CD8-positive, alpha-beta memory T cell (primary cell): ENCODE results near the gene TEX22. TPM values are rescaled to one million over a fixed set of nuclear protein-coding genes. Genes with fewer than 3 reads are reported as not detected.

Source experiments
- CTCF ChIA-PET: fragments of 350-600 bp; sonication (Branson Sonifier 250); formaldehyde crosslinking; loops from one replicate; lab custom pipeline; 2021; ENCODE audit warnings: antibody characterized with exemption; lab: Charles Lee
- POLR2A ChIA-PET: fragments of 350-600 bp; sonication (Branson Sonifier 250); formaldehyde crosslinking; loops from one replicate; lab custom pipeline; 2021; ENCODE audit warnings: antibody characterized with exemption; lab: Charles Lee
- DNase-seq, 5 donors: peaks; one replicate each; pipeline versions ENCODE4 v3.0.0 to v3.0.0-alpha.2; 2020 to 2022; ENCODE audit warnings: mixed read lengths in 1 of 5
- H3K27ac ChIP-seq: one replicate; pipeline ENCODE4 v1.7.0; 2013; ENCODE audit warnings: low read depth, mild to moderate bottlenecking, low read length, moderate library complexity
- H3K27me3 ChIP-seq: 2 replicates; pipeline ENCODE4 v1.7.0; 2013; ENCODE audit warnings: low read length, mild to moderate bottlenecking; ENCODE audit not compliant: insufficient read depth, poor library complexity, severe bottlenecking
- H3K36me3 ChIP-seq: 2 replicates; pipeline ENCODE4 v1.7.0; 2013; ENCODE audit warnings: mild to moderate bottlenecking, low read length, moderate library complexity; ENCODE audit not compliant: insufficient read depth
- H3K4me1 ChIP-seq: 2 replicates; pipeline ENCODE4 v1.7.0; 2013; ENCODE audit warnings: mild to moderate bottlenecking, low read length, moderate library complexity; ENCODE audit not compliant: insufficient read depth
- H3K4me3 ChIP-seq: 2 replicates; pipeline ENCODE4 v1.7.0; 2013; ENCODE audit warnings: mild to moderate bottlenecking, low read length
- H3K9me3 ChIP-seq: 2 replicates; pipeline ENCODE4 v1.7.0; 2013; ENCODE audit warnings: mild to moderate bottlenecking, low read length
- H3K27ac Mint-ChIP-seq, 8 donors: one replicate each; pipeline ENCODE4 v1.8.0; 2020 to 2021; ENCODE audit warnings: mixed read lengths in 8 of 8, mild to moderate bottlenecking in 6 of 8, inconsistent platforms in 3 of 8, moderate library complexity in 3 of 8
- H3K27me3 Mint-ChIP-seq, 2 donors: one replicate each; pipeline ENCODE4 v1.8.0; 2020 to 2021; ENCODE audit warnings: mixed read lengths in 2 of 2, mild to moderate bottlenecking in 1 of 2, moderate library complexity in 1 of 2
- H3K36me3 Mint-ChIP-seq, 3 donors: one replicate each; pipeline ENCODE4 v1.8.0; 2020 to 2021; ENCODE audit warnings: mixed read lengths in 3 of 3, inconsistent platforms in 1 of 3, mild to moderate bottlenecking in 1 of 3
- H3K4me1 Mint-ChIP-seq, 3 donors: one replicate each; pipeline ENCODE4 v1.8.0; 2020 to 2021; ENCODE audit warnings: mixed read lengths in 3 of 3, inconsistent platforms in 1 of 3, mild to moderate bottlenecking in 1 of 3
- H3K4me3 Mint-ChIP-seq, 7 donors: one replicate each; pipeline ENCODE4 v1.8.0; 2020 to 2021; ENCODE audit warnings: mixed read lengths in 7 of 7, mild to moderate bottlenecking in 6 of 7, moderate library complexity in 4 of 7, inconsistent platforms in 2 of 7
- H3K9me3 Mint-ChIP-seq, 5 donors: one replicate each; pipeline ENCODE4 v1.8.0; 2020 to 2022; ENCODE audit warnings: mixed read lengths in 5 of 5, mild to moderate bottlenecking in 3 of 5, moderate library complexity in 2 of 5, inconsistent platforms in 1 of 5
- polyA plus RNA-seq: library from polyadenylated mRNA; unstranded; fragments of 300-500 nt; fragmentation: Illumina TruSeq; gene quantifications from one replicate; pipeline ENCODE4 v1.2.3, GENCODE V29; 2021
- total RNA-seq, 2 experiments: library from RNA; stranded (reverse); gene quantifications; one replicate each; pipeline ENCODE4 v1.2.3, GENCODE V29; 2021

TEX22 gene
- total RNA-seq (1 to 10 TPM; 1.4 to 2.9 TPM), polyA plus RNA-seq (0.08 TPM)

GRCh38 chr14:105398044-105398725 is at the start of gene TEX22:
TSS of gene TEX22 (plus strand) at chr14:105398538. CDS start at chr14:105399341, 803 bp downstream.
- peaks cover 5 to 23% (median 10%) of the 10 kb centered on the region in 3 donors for H3K4me1 Mint-ChIP-seq
- H3K4me1 ChIP-seq = peaks cover 18% of the 10 kb centered on the region
- no peaks in the 10 kb centered on the region for H3K27me3 Mint-ChIP-seq
- H3K9me3 Mint-ChIP-seq = peaks cover 0 to 15% (median 9%) of the 10 kb centered on the region in 5 donors
- peak within 1 kb of the TSS; percentile 77 to 94 (median 84) for H3K4me3 Mint-ChIP-seq
- H3K36me3 Mint-ChIP-seq = peaks cover 7 to 20% (median 15%) of the 10 kb centered on the region in 3 donors
- H3K27me3 ChIP-seq = no peaks in the 10 kb centered on the region
- DNase-seq = peak; percentile 82 to 89 (median 85)
- H3K27ac ChIP-seq = peak within 1 kb of the TSS; percentile 78
- CTCF ChIA-PET = interaction anchor here (1.0 to 4.4 kb wide), 4 partner anchors 8 to 91 kb away, joined by 3 to 18 read pairs (median 6); no protein-coding TSS in a partner anchor
- POLR2A ChIA-PET = interaction anchor here (1.0 kb wide), 1 partner anchor 13 kb away, joined by 3 read pairs; no protein-coding TSS in a partner anchor
- H3K36me3 ChIP-seq = peaks cover 10% of the 10 kb centered on the region
- H3K9me3 ChIP-seq = no peaks in the 10 kb centered on the region
- peak within 1 kb of the TSS; percentile 32 to 93 (median 82) for H3K27ac Mint-ChIP-seq
- peak within 1 kb of the TSS; percentile 70 for H3K4me3 ChIP-seq

GRCh38 chr14:105348945-105349699 is 49.2 kb upstream of the TEX22 start:
- no peak overlapping the region for H3K4me3 Mint-ChIP-seq

GRCh38 chr14:105349992-105350391 is 48.3 kb upstream of the TEX22 start:
- no peaks in the 10 kb centered on the region for H3K27me3 Mint-ChIP-seq
- H3K4me1 ChIP-seq = peaks cover 4% of the 10 kb centered on the region
- H3K36me3 ChIP-seq = no peaks in the 10 kb centered on the region
- H3K27ac ChIP-seq = no peak overlapping the region
- peaks cover 0 to 6% (median 4%) of the 10 kb centered on the region in 3 donors for H3K4me1 Mint-ChIP-seq
- ChIA-PET POLR2A (no interaction called here), CTCF (interaction anchor here (2.6 kb wide), 1 partner anchor 259 kb away, joined by 32 read pairs; no protein-coding TSS in a partner anchor)
- no peak for DNase-seq
- peaks cover 0 to 3% (median 0%) of the 10 kb centered on the region in 5 donors for H3K9me3 Mint-ChIP-seq
- no peak overlapping the region for H3K27ac Mint-ChIP-seq
- no peak overlapping the region for H3K4me3 ChIP-seq
- no peaks in the 10 kb centered on the region for H3K27me3 ChIP-seq
- H3K4me3 Mint-ChIP-seq = no peak overlapping the region
- peaks cover 2 to 6% (median 5%) of the 10 kb centered on the region in 3 donors for H3K36me3 Mint-ChIP-seq
- no peaks in the 10 kb centered on the region for H3K9me3 ChIP-seq

More at GRCh38 chr14:105348945-105349699, 49.2 kb upstream of the TEX22 start:
- no peak overlapping the region for H3K27ac ChIP-seq
- H3K9me3 Mint-ChIP-seq = peaks cover 0 to 3% (median 0%) of the 10 kb centered on the region in 5 donors
- peaks cover 4% of the 10 kb centered on the region for H3K4me1 ChIP-seq
- no peak overlapping the region for H3K4me3 ChIP-seq
- CTCF ChIA-PET = no interaction called here
- POLR2A ChIA-PET = no interaction called here
- no peak for DNase-seq
- no peak overlapping the region for H3K27ac Mint-ChIP-seq
- H3K4me1 Mint-ChIP-seq = peaks cover 0 to 6% (median 4%) of the 10 kb centered on the region in 3 donors
- peaks cover 2 to 6% (median 5%) of the 10 kb centered on the region in 3 donors for H3K36me3 Mint-ChIP-seq
- H3K27me3 Mint-ChIP-seq = no peaks in the 10 kb centered on the region
- no peaks in the 10 kb centered on the region for H3K27me3 ChIP-seq
- no peaks in the 10 kb centered on the region for H3K9me3 ChIP-seq
- no peaks in the 10 kb centered on the region for H3K36me3 ChIP-seq

GRCh38 chr14:105350450-105351244 is 47.7 kb upstream of the TEX22 start:
- H3K27ac Mint-ChIP-seq = peak overlapping the region in 2 of 8 donors; percentile 64 to 82
- H3K27me3 Mint-ChIP-seq = no peaks in the 10 kb centered on the region
- no peaks in the 10 kb centered on the region for H3K27me3 ChIP-seq
- DNase-seq = no peak
- no peak overlapping the region for H3K4me3 ChIP-seq
- peaks cover 0 to 6% (median 4%) of the 10 kb centered on the region in 3 donors for H3K4me1 Mint-ChIP-seq
- no peak overlapping the region for H3K27ac ChIP-seq
- CTCF ChIA-PET = interaction anchor here (1.6 to 2.6 kb wide), 3 partner anchors 29 to 260 kb away, joined by 4 to 32 read pairs (median 24); no protein-coding TSS in a partner anchor
- peaks cover 2 to 6% (median 3%) of the 10 kb centered on the region in 3 donors for H3K36me3 Mint-ChIP-seq
- peaks cover 0 to 2% (median 0%) of the 10 kb centered on the region in 5 donors for H3K9me3 Mint-ChIP-seq
- H3K4me3 Mint-ChIP-seq = no peak overlapping the region
- H3K4me1 ChIP-seq = peaks cover 4% of the 10 kb centered on the region
- H3K36me3 ChIP-seq = no peaks in the 10 kb centered on the region
- H3K9me3 ChIP-seq = no peaks in the 10 kb centered on the region
- POLR2A ChIA-PET = no interaction called here

- no peak for DNase-seq
- CTCF ChIA-PET = interaction anchor here (0.8 to 2.6 kb wide), 13 partner anchors 8 to 376 kb away, joined by 3 to 32 read pairs (median 4); partner anchors contain the start of gene BTBD6
- H3K27me3 ChIP-seq = no peaks in the 10 kb centered on the region
- H3K9me3 Mint-ChIP-seq = peaks cover 0 to 2% (median 0%) of the 10 kb centered on the region in 5 donors
- H3K27me3 Mint-ChIP-seq = no peaks in the 10 kb centered on the region
- H3K36me3 ChIP-seq = no peaks in the 10 kb centered on the region
- H3K27ac Mint-ChIP-seq = peak overlapping the region in 1 of 8 donors; percentile 47
- no peaks in the 10 kb centered on the region for H3K9me3 ChIP-seq
- H3K36me3 Mint-ChIP-seq = peaks cover 0 to 6% (median 3%) of the 10 kb centered on the region in 3 donors
- H3K4me3 Mint-ChIP-seq = no peak overlapping the region
- H3K27ac ChIP-seq = no peak overlapping the region
- H3K4me1 ChIP-seq = peaks cover 4% of the 10 kb centered on the region
- H3K4me3 ChIP-seq = no peak overlapping the region
- H3K4me1 Mint-ChIP-seq = peaks cover 0 to 6% (median 3%) of the 10 kb centered on the region in 3 donors
- POLR2A ChIA-PET = no interaction called here
Observed at GRCh38 chr14:105351410-105351809, 46.9 kb upstream of the TEX22 start.

GRCh38 chr14:105351920-105352851 is 46.2 kb upstream of the TEX22 start:
- POLR2A ChIA-PET = interaction anchor here (1.0 kb wide), 1 partner anchor 264 kb away, joined by 3 read pairs; no protein-coding TSS in a partner anchor
- peak overlapping the region in 3 of 8 donors; percentile 47 to 85 (median 73) for H3K27ac Mint-ChIP-seq

More at GRCh38 chr14:105351920-105352851, 46.2 kb upstream of the TEX22 start:
- Histone ChIP-seq H3K9me3 (no peaks in the 10 kb centered on the region), H3K36me3 (no peaks in the 10 kb centered on the region), H3K27me3 (no peaks in the 10 kb centered on the region), H3K27ac (no peak overlapping the region), H3K4me1 (peaks cover 4% of the 10 kb centered on the region), H3K4me3 (no peak overlapping the region)
- peak; percentile 72 to 90 (median 77) for DNase-seq
- Mint-ChIP-seq H3K4me1 (peaks cover 0 to 6% (median 3%) of the 10 kb centered on the region in 3 donors), H3K4me3 (no peak overlapping the region), H3K36me3 (peaks cover 0 to 6% (median 3%) of the 10 kb centered on the region in 3 donors), H3K9me3 (no peaks in the 10 kb centered on the region), H3K27me3 (no peaks in the 10 kb centered on the region)
- CTCF ChIA-PET = interaction anchor here (0.6 to 2.6 kb wide), 25 partner anchors 9 to 443 kb away, joined by 3 to 32 read pairs (median 4); partner anchors contain the start of genes BTBD6 and PACS2
